HK-2 (cell line): ENCODE data around the gene SLC25A45.
"Not testable (repeated sequence)": the region's sequence is repeated elsewhere in the genome, so short reads cannot be mapped to it uniquely, and the experiment has no call there.

Source experiments
- DNase-seq: peaks from one replicate; pipeline ENCODE4 v3.0.0-alpha.2; 2018; ENCODE audit not compliant: unreplicated experiment

SLC25A45 gene

DNA sequence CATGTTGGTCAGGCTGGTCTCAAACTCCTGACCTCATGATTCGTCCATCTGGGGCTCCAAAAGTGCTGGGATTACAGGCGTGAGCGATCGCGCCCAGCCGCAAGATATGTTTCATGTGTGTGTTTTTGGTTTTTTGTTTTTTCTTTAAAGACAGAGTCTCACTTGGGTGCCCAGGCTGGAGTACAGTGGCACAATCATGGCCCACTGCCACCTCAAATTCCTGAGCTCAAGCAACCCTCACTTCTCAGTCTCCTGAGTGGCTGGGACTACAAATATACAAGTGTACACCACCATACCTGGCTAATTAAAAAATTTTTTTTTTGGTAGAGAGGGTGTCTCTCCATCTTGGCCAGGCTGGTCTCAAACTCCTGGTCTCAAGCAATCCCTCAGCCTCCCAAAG lies 19.5 kb downstream of the SLC25A45 start:
- no peak for DNase-seq

DNA sequence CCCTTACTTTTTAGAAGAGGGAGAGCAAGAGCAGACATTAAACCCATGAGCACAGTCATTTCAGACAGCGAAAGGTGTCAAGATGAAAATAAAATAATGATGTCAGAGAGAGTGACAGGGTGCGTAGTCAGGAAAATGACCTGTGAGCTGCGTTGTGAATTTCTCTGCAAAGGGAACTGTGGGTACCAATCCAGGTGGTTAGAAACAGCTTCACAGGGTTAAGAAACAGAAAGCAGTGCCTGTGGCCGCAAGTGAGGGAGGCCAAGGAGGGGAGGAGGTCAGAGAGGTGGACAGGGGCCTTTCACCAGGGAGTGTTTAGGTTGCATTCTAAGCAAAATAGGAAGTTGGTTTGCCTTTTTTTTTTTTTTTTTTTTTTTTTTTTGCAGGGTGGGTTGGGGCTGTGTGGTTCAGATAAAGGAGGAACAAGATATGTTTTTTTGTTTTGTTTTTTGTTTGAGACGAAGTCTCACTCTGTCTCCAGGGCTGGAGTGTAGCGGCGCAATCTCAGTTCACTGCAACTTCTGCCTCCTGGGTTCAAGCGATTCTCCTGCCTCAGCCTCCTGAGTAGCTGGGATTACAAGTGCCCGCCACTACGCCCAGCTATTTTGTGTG lies 20.0 kb downstream of the SLC25A45 start:
- no peak for DNase-seq

DNA sequence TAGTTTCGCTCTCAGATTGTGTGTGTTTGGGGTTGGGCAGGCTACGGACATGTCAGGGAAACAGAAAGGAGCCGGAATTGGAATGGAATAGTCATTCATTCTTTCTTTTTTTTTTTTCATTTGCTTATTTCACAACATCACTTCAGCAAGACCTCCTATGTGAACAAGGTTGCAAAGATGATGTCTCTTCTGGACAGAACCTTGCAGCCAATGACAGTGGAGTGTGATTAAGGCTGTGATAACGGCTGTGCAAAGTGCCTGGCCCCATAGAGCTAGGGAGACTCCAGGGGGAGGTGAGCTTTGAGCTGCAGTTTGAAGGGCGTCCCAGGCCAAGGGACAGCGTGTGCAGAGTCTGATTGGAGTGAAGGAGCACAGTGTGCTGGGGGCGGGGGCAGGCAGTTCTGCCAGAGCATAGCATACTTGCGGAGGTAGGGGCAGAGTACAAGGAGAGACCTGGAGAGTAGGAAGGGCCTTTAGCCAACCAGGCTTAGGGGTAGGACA lies 24.5 kb downstream of the SLC25A45 start:
- no peak for DNase-seq

DNA sequence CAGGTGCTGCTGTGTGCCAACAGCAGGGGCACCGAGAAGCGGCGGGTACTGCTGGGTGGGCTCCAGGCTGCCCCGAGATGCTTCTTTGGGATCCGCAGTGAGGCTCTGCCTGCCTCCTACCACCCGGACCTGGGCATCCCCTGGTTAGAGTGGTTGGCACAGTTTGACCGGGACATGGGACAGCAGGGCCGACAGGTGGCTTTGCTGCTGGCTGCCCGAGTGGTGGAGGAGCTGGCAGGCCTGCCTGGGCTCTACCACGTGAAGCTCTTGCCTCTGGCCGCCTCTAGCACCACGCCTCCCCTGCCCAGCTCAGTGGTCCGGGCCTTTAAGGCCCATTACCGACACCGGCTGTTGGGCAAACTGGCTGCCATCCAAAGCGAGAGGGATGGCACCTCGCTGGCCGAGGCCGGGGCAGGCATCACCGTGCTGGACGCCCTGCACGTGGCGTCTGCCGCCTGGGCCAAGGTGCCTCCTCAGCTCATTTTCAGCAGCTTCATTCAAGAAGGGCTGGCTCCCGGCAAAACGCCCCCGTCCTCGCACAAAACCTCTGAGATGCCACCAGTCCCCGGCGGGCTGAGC lies 26.0 kb downstream of the SLC25A45 start:
- DNase-seq, result no peak

DNA sequence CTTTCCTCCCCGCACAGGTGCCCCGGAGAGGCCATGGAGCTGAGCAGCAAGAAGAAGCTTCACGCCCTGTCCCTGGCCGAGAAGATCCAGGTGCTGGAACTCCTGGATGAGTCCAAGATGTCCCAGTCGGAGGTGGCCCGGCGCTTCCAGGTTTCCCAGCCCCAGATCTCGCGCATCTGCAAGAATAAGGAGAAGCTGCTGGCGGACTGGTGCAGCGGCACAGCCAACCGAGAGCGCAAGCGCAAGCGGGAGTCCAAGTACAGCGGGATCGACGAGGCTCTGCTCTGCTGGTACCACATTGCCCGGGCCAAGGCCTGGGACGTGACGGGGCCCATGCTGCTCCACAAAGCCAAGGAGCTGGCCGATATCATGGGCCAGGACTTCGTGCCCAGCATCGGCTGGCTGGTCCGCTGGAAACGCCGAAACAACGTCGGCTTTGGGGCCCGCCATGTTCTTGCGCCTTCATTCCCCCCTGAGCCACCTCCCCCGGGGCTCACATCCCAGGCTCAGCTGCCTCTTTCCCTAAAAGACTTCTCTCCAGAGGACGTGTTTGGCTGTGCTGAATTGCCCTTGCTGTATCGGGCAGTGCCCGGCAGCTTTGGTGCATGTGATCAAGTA lies 26.6 kb downstream of the SLC25A45 start:
- no peak for DNase-seq

DNA sequence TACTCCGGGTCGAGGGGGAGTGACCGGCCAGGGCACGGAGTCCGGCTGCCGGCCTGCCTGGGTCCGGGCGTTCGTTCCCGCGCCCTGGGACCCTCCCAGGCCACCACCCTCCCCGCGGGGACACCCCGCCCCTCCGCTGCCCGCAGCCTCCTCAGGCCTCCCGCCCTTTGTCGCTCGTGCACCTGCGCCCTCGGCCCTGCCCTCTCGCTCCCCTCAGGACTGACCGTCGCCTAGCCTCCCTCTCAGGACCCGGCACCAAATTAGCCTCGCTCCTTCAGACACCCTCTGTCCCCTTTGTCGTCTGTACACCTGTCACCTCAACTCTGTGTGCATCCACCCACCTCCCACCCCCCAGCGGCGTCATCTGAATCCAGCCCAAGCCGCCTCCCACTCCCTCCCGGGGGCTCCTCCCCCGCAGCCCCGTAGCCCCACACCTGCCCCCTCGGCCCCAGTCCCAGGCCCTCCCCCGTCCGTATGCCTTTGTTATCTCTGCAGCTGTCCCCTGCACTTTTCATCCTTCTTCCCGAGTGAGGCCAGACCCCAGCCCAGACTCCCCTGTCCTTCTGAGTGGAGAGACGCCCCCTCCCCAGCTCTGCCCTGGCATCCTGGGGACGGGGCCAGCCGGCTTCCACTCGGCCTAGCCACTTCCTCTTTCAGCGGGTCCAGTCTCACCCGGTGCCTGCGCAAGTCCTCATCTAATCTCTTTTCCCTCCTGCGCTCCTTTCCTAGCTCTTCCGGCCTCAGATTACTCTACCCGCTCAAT lies 27.3 kb downstream of the SLC25A45 start:
- DNase-seq, result no peak

DNA sequence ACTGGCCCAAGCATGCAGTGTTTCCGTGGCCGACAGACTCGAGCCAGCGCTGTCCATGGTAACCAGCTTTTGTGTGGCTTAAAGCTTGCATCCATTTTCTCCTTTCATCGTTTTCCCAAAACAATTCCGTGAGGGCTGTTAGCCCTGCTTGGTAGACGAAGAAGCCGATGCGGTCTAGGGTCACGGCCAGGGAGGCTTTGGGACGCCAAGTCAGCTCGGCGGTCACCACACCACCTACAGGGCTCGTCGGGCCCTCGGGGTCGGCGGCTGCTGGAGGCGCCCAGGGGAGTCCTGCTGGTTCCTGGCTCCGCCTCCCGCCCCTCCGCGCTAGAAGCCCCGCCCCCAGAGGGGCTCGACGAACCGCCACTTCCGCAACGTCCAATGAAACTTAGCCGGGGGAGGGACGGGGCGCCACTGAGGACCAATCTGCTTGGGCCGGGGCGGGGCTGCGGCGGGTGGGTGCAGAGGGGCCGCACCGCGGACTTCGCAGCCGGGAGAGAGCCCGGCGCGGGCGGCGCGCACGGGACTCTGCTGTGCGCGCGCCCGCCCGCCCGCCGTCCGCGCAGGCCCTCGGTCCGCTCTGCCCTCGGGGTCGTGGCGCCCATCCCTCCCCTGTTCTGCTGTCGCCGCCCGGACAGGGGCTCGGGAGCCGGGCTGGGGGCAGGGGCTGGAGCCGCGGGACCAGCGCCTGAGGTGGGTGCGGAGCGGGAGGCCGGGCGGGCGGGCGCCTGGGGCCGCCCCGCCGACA lies 28.0 kb downstream of the SLC25A45 start, which contains the start of gene TIGD3:
Gene TIGD3 (plus strand): TSS at position 487 of the 748 bp plus-strand sequence. CDS start 1,058 bp downstream, outside the sequence.
- peak; percentile 92 for DNase-seq

DNA sequence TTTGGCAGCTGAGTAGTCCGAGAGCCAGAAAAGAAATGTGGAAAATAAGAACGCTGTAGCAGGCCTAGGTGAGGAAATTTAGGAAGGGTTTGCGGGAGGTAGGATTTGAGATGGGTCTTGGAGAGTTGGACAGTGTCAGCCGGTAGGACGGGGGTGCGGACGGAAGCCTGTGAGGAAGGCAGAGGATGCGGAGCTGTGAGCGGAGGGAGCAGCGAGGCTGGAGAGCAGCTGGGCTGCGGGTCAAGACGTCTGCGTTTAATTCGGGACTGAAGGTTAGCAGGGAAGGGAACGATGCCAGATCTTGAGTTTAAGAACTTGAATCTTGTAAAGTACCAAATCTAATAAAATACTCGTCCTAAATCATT lies 28.6 kb downstream of the SLC25A45 start:
- DNase-seq, result no peak

DNA sequence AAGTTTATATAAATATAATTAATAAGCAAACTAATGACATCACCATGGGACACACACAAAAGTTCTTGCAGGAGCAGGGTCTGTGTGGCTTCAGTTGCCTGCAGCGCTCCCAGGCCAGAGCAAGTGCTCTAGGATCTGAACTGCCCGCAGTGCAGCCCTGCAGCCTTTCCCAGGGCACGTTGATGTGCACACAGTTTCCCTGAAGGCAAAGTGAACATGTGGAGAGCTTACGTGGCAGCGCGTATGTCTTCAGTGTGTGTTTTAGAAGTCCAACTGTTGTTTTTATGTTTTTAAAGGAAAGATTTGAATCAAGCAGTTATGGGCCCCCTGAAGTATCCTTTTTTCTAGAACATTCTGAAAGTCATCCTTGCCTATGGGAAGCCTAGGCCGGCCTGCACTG lies 29.1 kb downstream of the SLC25A45 start:
- DNase-seq, result no peak

DNA sequence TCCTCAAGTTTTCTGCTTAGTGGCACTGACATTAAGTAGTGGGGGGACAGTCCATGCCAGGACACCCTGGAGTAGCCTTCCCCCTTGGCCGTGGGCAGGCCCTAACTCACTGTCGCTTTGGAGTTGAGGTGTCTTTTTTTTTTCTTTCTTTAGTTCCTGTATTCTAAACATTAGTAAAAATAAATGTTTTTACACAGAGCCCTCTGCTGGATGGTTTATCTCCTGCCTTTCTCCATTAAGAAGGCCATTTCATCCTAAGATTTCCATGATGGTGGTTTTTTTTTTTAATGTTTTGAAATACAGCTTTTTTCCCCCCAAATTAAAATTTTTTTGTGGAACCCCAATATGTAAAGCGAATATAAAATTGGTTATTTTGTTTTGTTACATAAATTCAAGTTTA lies 29.7 kb downstream of the SLC25A45 start:
- DNase-seq, result no peak

DNA sequence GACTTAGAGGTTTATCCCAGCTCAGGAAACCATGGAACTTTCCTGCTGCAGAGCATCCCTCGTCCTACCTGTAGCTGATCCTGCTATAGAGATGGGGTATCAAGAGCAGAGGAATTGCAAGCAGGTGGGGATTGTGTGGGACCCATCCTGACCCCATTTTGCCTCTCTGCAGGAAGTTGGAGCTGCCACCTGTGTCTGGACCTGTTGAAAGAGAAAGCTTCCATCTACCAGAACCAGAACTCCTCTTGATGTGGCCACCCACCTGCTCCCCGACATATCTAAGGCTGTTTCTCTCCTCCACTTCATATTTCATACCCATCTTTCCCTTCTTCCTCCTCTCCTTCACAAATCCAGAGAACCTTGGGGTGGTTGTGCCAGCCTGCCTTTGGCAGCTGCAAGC lies 30.9 kb downstream of the SLC25A45 start:
- DNase-seq, result no peak

DNA sequence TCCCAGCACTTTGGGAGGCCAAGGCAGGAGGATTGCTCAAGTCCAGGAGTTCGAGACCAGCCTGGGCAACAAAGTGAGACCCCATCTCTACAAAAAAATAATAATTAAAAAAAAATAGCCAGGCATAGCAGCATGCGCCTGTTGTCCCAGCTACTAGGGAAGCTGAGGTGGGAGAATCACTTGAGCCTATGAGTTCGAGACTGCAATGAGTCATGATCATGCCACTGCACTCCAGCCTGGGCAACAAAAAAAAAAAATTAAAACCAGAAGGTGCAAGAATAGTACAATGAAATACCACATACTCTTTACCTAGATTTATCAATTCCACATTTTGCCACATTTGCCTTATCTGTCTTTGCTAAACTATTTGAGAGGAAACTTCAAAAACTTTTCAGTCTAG lies 40.6 kb downstream of the SLC25A45 start:
- DNase-seq, result no peak

DNA sequence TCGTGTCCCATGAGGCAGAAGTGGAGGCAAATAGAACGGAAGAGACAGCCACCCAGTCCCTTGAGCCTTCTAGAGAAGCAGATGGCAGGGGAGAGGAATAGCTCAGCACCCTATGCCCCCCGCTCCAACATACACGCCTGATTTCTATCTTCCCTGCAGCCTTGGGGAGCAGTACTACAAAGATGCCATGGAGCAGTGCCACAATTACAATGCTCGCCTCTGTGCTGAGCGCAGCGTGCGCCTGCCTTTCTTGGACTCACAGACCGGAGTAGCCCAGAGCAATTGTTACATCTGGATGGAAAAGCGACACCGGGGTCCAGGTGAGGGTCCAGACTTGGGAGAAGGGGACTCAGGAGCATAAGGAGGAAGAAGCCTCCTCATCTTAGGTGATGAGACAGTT lies 42.2 kb downstream of the SLC25A45 start:
- no peak for DNase-seq

DNA sequence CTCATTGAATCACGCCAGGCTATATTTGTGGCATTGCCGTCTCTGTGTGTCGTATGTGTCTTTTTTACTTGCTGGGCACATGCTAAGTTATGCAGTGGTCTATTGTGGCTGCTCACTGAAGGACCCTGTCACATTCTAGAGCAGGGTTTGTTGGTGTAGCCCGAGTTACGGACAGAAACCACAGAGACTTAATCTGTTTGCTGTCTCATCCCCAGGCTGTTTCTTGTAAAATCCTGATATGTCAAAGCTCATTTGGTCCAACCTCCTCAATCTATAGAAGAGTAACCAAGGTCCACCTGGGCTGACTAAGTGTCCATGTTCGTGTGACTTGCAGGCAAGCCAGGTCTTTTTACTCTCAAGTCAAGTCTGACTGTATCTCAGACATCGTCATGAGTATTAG lies 43.8 kb downstream of the SLC25A45 start:
- no peak for DNase-seq

DNA sequence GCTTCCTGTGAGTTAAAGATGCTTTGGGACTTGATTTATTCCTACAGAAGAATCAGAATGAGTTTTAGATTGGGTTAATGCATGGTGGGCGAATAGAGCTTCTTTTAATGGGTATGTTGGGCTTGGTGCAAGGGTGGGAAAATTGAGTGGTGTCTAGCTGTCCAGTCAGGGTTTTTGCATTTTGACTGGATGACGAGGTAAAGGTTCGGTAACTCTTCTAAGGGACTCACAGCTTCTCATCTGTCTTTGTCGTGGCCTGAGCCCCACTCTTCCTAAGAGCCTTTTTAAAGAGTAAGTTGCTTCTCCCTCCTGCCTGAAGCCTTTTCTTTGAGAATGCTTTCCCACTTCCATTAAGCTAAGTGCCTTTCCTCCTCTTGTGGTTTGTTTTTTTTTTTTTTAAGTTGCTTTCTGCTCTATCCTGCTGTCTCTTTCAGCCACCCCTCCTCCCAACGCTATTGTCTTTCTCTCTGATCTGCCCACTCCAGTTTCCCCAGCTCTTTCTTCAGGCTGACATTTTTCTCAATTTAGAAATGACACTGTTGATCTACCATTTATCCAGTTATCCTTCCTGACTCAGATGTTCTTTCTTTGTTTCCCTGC lies 47.6 kb downstream of the SLC25A45 start:
- no peak for DNase-seq

DNA sequence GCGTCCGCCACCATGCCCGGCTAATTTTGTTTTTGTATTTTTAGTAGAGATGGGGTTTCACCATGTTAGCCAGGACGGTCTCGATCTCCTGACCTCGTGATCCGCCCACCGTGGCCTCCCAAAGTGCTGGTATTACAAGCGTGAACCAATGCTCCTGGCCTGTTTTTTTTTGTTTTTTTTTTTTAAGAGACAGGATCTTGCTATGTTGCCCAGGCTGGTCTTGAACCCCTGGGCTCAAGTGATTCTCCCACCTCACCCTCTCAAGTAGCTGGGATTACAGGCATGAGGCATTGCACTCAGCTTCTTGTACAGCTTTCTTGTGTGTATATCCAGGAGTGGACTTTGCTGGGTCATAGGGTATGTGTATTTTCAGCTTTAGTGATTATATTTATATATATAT lies 49.9 kb downstream of the SLC25A45 start:
- DNase-seq, result not testable (repeated sequence)

DNA sequence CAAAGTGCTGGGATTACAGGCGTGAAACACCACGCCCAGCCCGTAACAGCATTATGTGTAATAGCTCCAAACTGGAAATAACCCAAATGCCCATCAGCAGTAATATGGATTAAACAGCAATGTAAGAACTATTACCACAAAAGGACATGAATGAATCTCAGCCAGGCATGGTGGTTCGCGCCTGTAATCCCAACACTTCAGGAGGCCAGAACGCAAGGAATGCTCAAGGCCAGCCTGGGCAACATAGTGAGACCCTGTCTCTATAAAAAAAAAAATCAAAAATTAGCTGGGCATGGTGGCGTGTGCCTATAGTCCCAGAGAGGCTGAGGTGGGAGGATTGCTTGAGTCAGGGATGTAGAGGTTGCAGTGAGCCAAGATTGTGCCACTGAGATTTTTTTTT lies 51.9 kb downstream of the SLC25A45 start:
- no peak for DNase-seq

DNA sequence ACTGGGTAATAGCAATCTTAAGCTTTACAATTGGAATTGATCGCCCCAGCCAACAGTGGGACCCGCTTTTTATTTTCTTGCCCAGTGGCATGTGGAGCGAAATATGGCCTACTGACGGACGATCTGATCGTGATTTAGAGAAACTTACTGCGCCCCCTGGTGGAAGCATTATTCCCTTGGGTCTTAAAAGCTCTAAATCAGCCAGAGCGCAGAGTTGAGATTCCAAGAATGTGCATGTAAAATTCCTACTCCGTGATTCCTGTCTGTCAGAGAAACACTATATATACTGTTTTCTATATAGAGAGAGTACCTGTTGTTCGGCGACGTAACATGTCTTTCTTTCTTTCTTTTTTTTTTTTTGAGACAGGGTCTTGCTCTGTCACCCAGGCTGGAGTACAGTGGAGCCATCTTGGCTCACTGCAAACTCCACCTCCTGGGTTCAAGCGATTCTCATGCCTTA lies 52.5 kb downstream of the SLC25A45 start:
- DNase-seq, result peak; percentile 76

DNA sequence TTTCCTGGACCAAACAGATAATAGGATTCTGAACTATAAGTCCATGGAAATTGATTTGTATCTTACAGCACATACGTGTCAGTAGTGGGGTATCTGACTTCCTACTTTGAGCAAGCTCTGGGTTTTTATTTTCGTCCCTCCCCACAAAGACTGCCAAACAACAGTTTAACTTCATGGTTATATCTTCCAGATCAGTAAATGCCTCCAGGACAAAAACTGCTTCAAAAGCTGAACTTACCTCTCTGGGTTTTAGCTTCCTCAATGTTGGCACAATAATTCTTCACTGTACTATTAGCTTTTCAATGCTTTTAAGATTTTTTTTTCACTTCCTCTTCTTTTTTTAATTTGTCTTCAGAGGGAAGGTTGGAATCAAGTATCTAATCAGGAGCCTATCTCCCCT lies 53.0 kb downstream of the SLC25A45 start:
- DNase-seq, result no peak

DNA sequence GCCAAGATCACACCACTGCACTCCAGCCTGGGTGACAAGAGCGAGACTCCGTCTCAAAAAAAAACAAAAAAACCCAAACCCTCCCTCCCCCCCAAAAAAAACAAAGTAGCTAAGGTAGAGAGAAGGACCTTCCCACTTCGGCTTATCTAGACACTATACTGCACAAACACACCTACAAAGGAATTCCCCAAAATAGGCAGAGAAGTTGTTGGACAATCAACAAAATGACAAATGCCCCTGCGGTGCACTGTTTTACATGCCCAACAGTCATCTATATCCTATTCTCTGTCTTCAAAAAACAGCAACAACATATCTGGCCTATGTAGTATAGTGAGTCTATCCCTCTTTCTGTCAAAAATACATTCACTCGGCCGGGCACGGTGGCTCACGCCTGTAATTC lies 55.4 kb downstream of the SLC25A45 start:
- DNase-seq, result no peak

DNA sequence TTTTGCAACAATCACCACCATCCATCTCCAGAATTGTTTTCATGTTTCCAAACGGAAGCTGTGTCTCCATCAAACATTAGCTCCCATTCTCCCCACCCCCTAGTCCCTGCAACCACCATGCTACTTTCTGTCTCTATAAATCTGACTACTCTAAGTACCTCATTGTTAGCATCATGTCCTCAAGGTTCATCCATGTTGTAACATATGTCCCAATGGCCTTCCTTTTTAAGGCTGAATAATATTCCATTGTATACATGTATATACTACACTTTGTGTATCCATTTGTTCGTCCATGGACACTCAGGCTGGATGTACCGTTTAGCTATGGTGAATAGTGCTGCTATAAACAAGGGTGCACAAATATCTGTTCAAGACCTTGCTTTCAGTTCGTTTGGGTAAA lies 57.0 kb downstream of the SLC25A45 start:
- no peak for DNase-seq
